K562 (cell line): ENCODE results near the gene FOXJ3. TPM values are rescaled to one million over a fixed set of nuclear protein-coding genes. Genes with fewer than 3 reads are reported as not detected.

Source experiments
- ATAC-seq: fragments of 200-7000 bp; cut with Tn5 transposase; 3 replicates; pipeline ENCODE4 v1.9.1; 2020; ENCODE audit warnings: moderate library complexity
- BruUV-seq: library from RNA; stranded (reverse); fragments of 400-500 nt; replicated peaks from 2 replicates; lab custom pipeline; 2021; lab: Mats Ljungman, UMichigan
- CTCF ChIA-PET: fragments of 300-600 bp; formaldehyde crosslinking; extraction: SDS; loops from one replicate; lab custom pipeline; 2021; ENCODE audit warnings: low intra/inter-chr PET ratio; lab: Yijun Ruan, JAX
- POLR2A ChIA-PET: fragments of 300-600, 350-650 bp; sonication (Branson Sonifier 250); formaldehyde crosslinking; extraction: SDS; loops from one replicate; lab custom pipeline; 2021; ENCODE audit warnings: antibody characterized with exemption, inconsistent platforms; lab: Yijun Ruan, JAX
- DNase-seq, 4 experiments: peaks; one replicate each; pipeline versions ENCODE4 v3.0.0 to v3.0.0-alpha.2; 2011 to 2018; ENCODE audit warnings: low spot score in 3 of 4, mixed read lengths in 3 of 4; ENCODE audit errors: extremely low read depth in 1 of 4
- FAIRE-seq: peaks from 2 replicates; lab custom pipeline; 2011; peaks lifted over from hg19 to GRCh38; lab: Jason Lieb, UNC
- H2AFZ ChIP-seq: 2 replicates; pipeline ENCODE4 v1.6.0; 2011; ENCODE audit warnings: low read depth, low read length, control low read depth, inconsistent platforms
- H3K27ac ChIP-seq: fragments of 200-600 bp; 3 replicates; pipeline ENCODE4 v1.8.0; 2011; ENCODE audit warnings: low read depth, mild to moderate bottlenecking, control low read depth, inconsistent platforms, low read length, moderate library complexity, mixed read lengths; ENCODE audit errors: extremely low read depth
- H3K27me3 ChIP-seq, 2 experiments: fragments of 300-600 bp in 1 of 2; 2 replicates in 1 of 2; 3 replicates in 1 of 2; pipeline versions ENCODE4 v1.6.0 to v1.8.0; 2011; ENCODE audit warnings: inconsistent platforms in 2 of 2, low read length in 2 of 2, mild to moderate bottlenecking in 1 of 2, mixed read lengths in 1 of 2, moderate library complexity in 1 of 2; ENCODE audit not compliant: control insufficient read depth in 2 of 2, insufficient read depth in 2 of 2
- H3K36me3 ChIP-seq: fragments of 300-600 bp; 3 replicates; pipeline ENCODE4 v1.8.0; 2011; ENCODE audit warnings: mild to moderate bottlenecking, low read length, inconsistent platforms; ENCODE audit not compliant: control insufficient read depth, insufficient read depth
- H3K4me1 ChIP-seq, 2 experiments: fragments of 200-600 bp in 1 of 2; replicated peaks in 1 of 2; 2 replicates in 1 of 2; 3 replicates in 1 of 2; pipeline versions ENCODE4 v1.5.1 to v1.8.0; 2011; ENCODE audit warnings: inconsistent platforms in 2 of 2, low read length in 2 of 2, mild to moderate bottlenecking in 1 of 2, mixed read lengths in 1 of 2, moderate library complexity in 1 of 2; ENCODE audit not compliant: control insufficient read depth in 2 of 2, insufficient read depth in 2 of 2
- H3K4me2 ChIP-seq: 2 replicates; pipeline ENCODE4 v1.6.1; 2011; ENCODE audit warnings: low read length, control low read depth, inconsistent platforms, mixed read lengths; ENCODE audit not compliant: insufficient read depth
- H3K4me3 ChIP-seq: fragments of 200-600 bp; sonication (generic), shearing (Covaris generic); 2 replicates; pipeline ENCODE4 v1.5.1; 2016; ENCODE audit warnings: control low read depth, inconsistent platforms
- H3K79me2 ChIP-seq: fragments of 200-600 bp; 3 replicates; pipeline ENCODE4 v1.8.0; 2011; ENCODE audit warnings: low read length, inconsistent platforms; ENCODE audit not compliant: control insufficient read depth, insufficient read depth
- H3K9ac ChIP-seq, 2 experiments: 2 replicates each; pipeline versions ENCODE4 v1.6.0 to v1.6.1; 2011; ENCODE audit warnings: low read depth in 2 of 2, low read length in 2 of 2, control low read depth in 1 of 2, inconsistent platforms in 1 of 2, mild to moderate bottlenecking in 1 of 2, mixed read lengths in 1 of 2; ENCODE audit not compliant: insufficient read depth in 1 of 2
- H3K9me1 ChIP-seq: one replicate; pipeline ENCODE4 v1.6.0; 2011; ENCODE audit warnings: inconsistent platforms, mild to moderate bottlenecking, low read length, moderate library complexity; ENCODE audit not compliant: control insufficient read depth, insufficient read depth
- H3K9me3 ChIP-seq: replicated peaks from 2 replicates; pipeline ENCODE4 v1.5.1; 2011; ENCODE audit warnings: low read depth, low read length, inconsistent platforms; ENCODE audit not compliant: control insufficient read depth, insufficient read depth
- H4K20me1 ChIP-seq: replicated peaks from 2 replicates; pipeline ENCODE4 v1.6.1; 2011; ENCODE audit warnings: low read length, inconsistent platforms, mixed read lengths; ENCODE audit not compliant: control insufficient read depth, insufficient read depth
- BRF1 ChIP-seq: IDR thresholded peaks from 3 replicates; pipeline ENCODE4 v1.6.1; 2011; ENCODE audit warnings: borderline replicate concordance, mild to moderate bottlenecking; ENCODE audit not compliant: insufficient read length; ENCODE audit errors: extremely low read depth
- CREB1 ChIP-seq, 2 experiments: sonication (generic) in 1 of 2; formaldehyde crosslinking in 1 of 2; IDR thresholded peaks; 2 replicates each; pipeline versions ENCODE4 v1.6.1 to v1.8.0; 2012 to 2022; ENCODE audit warnings: inconsistent platforms in 1 of 2, mild to moderate bottlenecking in 1 of 2, missing genetic modification reagents in 1 of 2, moderate library complexity in 1 of 2
- CXXC5 ChIP-seq: fragments of 250-450 bp; sonication (Bioruptor Pico); IDR thresholded peaks from 2 replicates; pipeline ENCODE4 v1.8.0; 2022; ENCODE audit warnings: inconsistent platforms, mild to moderate bottlenecking, moderate library complexity
- IRF9 ChIP-seq: fragments of 450-650 bp; IDR thresholded peaks from 2 replicates; pipeline ENCODE4 v1.6.1; 2016; ENCODE audit warnings: missing biosample characterization, missing genetic modification characterization
- JUND ChIP-seq, 2 experiments: IDR thresholded peaks; 2 replicates in 1 of 2; 3 replicates in 1 of 2; pipeline ENCODE4 v1.6.1; 2011; ENCODE audit warnings: borderline replicate concordance in 2 of 2, low read depth in 2 of 2, low read length in 2 of 2, improper control_type of control experiment in 1 of 2, missing biosample characterization in 1 of 2, missing genetic modification characterization in 1 of 2, missing genetic modification reagents in 1 of 2
- KAT8 ChIP-seq: fragments of 450-650 bp; IDR thresholded peaks from 2 replicates; pipeline ENCODE4 v1.6.1; 2016; ENCODE audit warnings: low read depth, mild to moderate bottlenecking
- MED1 ChIP-seq: sonication (generic); formaldehyde crosslinking; IDR thresholded peaks from 2 replicates; pipeline ENCODE4 v1.8.1; 2023; ENCODE audit warnings: missing genetic modification reagents, borderline replicate concordance
- NONO ChIP-seq, 2 experiments: fragments of 200-400 bp in 1 of 2; fragments of 450-650 bp in 1 of 2; formaldehyde crosslinking in 1 of 2; IDR thresholded peaks; 2 replicates each; pipeline ENCODE4 v1.6.1; 2017; ENCODE audit warnings: low read depth in 2 of 2, mild to moderate bottlenecking in 2 of 2, moderate library complexity in 2 of 2, low read length in 1 of 2
- PHB ChIP-seq: fragments of 250-450 bp; sonication (Bioruptor Pico); IDR thresholded peaks from 2 replicates; pipeline ENCODE4 v1.5.0; 2021
- POLR2B ChIP-seq: fragments of 450-650 bp; IDR thresholded peaks from 2 replicates; pipeline ENCODE4 v1.6.1; 2018; ENCODE audit warnings: low read depth; ENCODE audit not compliant: partially characterized antibody
- PRMT5 ChIP-seq: sonication (generic); formaldehyde crosslinking; IDR thresholded peaks from 2 replicates; pipeline ENCODE4 v1.5.0; 2020; ENCODE audit warnings: missing genetic modification reagents
- SIN3B ChIP-seq: fragments of 450-650 bp; IDR thresholded peaks from 2 replicates; pipeline ENCODE4 v1.6.1; 2017; ENCODE audit warnings: low read depth, mild to moderate bottlenecking, moderate library complexity
- SNIP1 ChIP-seq: fragments of 450-650 bp; IDR thresholded peaks from 2 replicates; pipeline ENCODE4 v1.7.1; 2017; ENCODE audit warnings: low read depth, mild to moderate bottlenecking
- ZC3H8 ChIP-seq: fragments of 450-650 bp; IDR thresholded peaks from 2 replicates; pipeline ENCODE4 v1.6.1; 2017
- ZNF12 ChIP-seq: sonication (generic); formaldehyde crosslinking; IDR thresholded peaks from 2 replicates; pipeline ENCODE4 v1.4.0; 2020; ENCODE audit warnings: mild to moderate bottlenecking, missing genetic modification reagents
- ZNF589 ChIP-seq: fragments of 200-800 bp; sonication (Bioruptor generic); IDR thresholded peaks from 2 replicates; pipeline ENCODE4 v1.6.1; 2016; ENCODE audit warnings: low read depth, missing genetic modification characterization, missing compliant biosample characterization
- ZNF695 ChIP-seq: fragments of 450-650 bp; formaldehyde crosslinking; IDR thresholded peaks from 2 replicates; pipeline ENCODE4 v1.4.0; 2020; ENCODE audit warnings: mild to moderate bottlenecking, moderate library complexity
- WGBS: fragments of 100-300 bp; shearing (Covaris generic); methylation state at CpG from one replicate; pipeline ENCODE4 v1.1.6; 2016; ENCODE audit warnings: low coverage, mixed read lengths; ENCODE audit not compliant: insufficient coverage; ENCODE audit errors: missing lambda C conversion rate; 5-methylcytosine and 5-hydroxymethylcytosine counted together
- in situ Hi-C: fragments of 300-500 bp; cut with MboI; formaldehyde crosslinking; loops from 4 replicates; pipeline ENCODE4 v1.15.0; 2018; ENCODE audit warnings: inconsistent platforms, mixed read lengths
- intact Hi-C: fragments of 100-400 bp; cut with micrococcal nuclease; formaldehyde crosslinking; loops from 2 replicates; pipeline ENCODE4 v1.14.2; 2022
- polyA plus RNA-seq, 8 experiments: library from polyadenylated mRNA; depleted of rRNA in 4 of 8; stranded (reverse) in 5 of 8; unstranded in 3 of 8; fragments of >200 nt; fragmentation: Nextera tagmentation in 2 of 8; fragmentation: Illumina TruSeq in 1 of 8; extraction: Ambion mirVana in 2 of 8; extraction: Trizol in 1 of 8; gene quantifications; 2 replicates each; pipeline versions ENCODE4 v1.2.1 to v1.2.3, GENCODE V29; 2011 to 2014; ENCODE audit warnings: inconsistent platforms in 1 of 8, missing spikeins in 1 of 8
- total RNA-seq, 7 experiments: library from RNA; depleted of rRNA in 6 of 7; stranded (reverse); fragments of >200 nt in 6 of 7; fragmentation: Illumina TruSeq in 2 of 7; extraction: Trizol in 2 of 7; gene quantifications; 2 replicates each; pipeline versions ENCODE4 v1.2.1 to v1.2.3, GENCODE V29; 2011 to 2021; ENCODE audit warnings: low replicate concordance in 1 of 7

FOXJ3 gene
- total and polyA plus RNA-seq, 9 of the 15 experiments (the other 6 are each of a cell fraction or from before 2014, with no cell fraction given) = 8.7 to 35.3 (median 23.4) TPM

DNA sequence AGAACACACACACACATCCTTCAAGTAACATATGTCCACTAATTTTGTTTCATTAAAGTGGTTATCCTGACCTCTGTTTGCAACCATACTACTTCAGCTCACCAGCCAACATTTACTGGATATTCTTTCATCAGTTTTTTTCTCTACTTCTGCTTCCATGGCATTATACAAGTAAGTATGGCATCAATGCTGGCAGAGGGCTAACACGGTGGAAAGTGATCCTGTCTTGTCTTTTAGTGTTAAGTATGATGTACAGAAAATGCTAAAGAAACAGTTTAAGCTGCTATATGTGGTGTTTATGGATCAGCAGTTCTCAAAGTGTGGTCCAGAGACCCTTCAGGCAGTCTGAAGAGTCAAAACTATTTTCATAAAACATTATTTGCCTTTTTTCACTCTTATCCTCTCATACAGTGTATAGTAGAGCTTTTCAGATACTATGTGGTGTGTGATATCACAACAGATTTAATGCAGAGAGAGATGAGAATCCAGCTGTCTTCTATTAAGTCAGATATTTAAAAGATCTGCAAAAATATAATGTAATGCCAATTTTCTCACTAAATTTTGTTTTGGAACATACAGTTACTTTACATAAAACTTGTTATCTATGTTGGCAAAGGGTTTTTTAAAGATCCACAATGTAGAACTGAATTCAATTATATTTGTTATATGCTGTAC is 46.6 kb downstream of the FOXJ3 start:
- no peak overlapping the region for H3K4me3 ChIP-seq
- no peak overlapping the region for H3K27ac ChIP-seq
- no peaks in the 10 kb centered on the region for H3K9me3 ChIP-seq
- FAIRE-seq (no peak), DNase-seq (no peak), ATAC-seq (no peak)
- H3K4me2 ChIP-seq = no peak overlapping the region
- H3K27me3 ChIP-seq = no peaks in the 10 kb centered on the region
- peaks cover 48% of the 10 kb centered on the region for H3K79me2 ChIP-seq
- H3K9me1 ChIP-seq = no peaks in the 10 kb centered on the region
- WGBS = 74% methylated on average over 1 of the region's 1 CpG
- ChIA-PET CTCF (no interaction called here), POLR2A (interaction anchor here (0.6 kb wide), 1 partner anchor 765 kb away, joined by 3 read pairs; no protein-coding TSS in a partner anchor)
- H3K36me3 ChIP-seq = 0 out of 3 replicates have a peak, but pooled peaks cover 4% of the 10 kb centered on the region
- H4K20me1 ChIP-seq = no peaks in the 10 kb centered on the region
- TF ChIP-seq ZNF695 (CRISPR knock-in tag) (no peak), PHB (CRISPR knock-in tag) (no peak), IRF9 (tag) (no peak), CREB1 (IDR thresholded peaks at IDR 0.05) (no peak), CREB1 (CRISPR knock-in tag; IDR thresholded peaks at IDR 0.05) (no peak), ZNF12 (CRISPR knock-in tag) (no peak), PRMT5 (CRISPR knock-in tag) (no peak), MED1 (no peak), JUND (IDR thresholded peaks at IDR 0.05; ENCODE audit: borderline replicate concordance, low read depth, low read length) (no peak), JUND (tag; IDR thresholded peaks at IDR 0.05; ENCODE audit: borderline replicate concordance, low read depth, low read length) (no peak), NONO (IDR thresholded peaks at IDR 0.05; ENCODE audit: low read depth in 2 of 2, low read length in 1 of 2) (no peak), KAT8 (no peak), BRF1 (no peak), SIN3B (no peak), POLR2B (no peak), ZNF589 (CRISPR knock-in tag) (no peak), SNIP1 (no peak), CXXC5 (CRISPR knock-in tag) (no peak), ZC3H8 (no peak)
- no peak overlapping the region for H3K9ac ChIP-seq
- BruUV-seq = no TSS peak
- in situ Hi-C loops = no loop called here
- intact Hi-C loops = no loop called here
- peaks cover 0 to 4% of the 10 kb centered on the region in 2 experiments; a peak in 1 of 5 replicates for H3K4me1 ChIP-seq
- no peak overlapping the region for H2AFZ ChIP-seq
